GM19452 (cell line): ENCODE data around the gene ARHGAP31.
"Not testable (repeated sequence)": the region's sequence is repeated elsewhere in the genome, so short reads cannot be mapped to it uniquely, and the experiment has no call there.

Experiments
- ATAC-seq: cut with Tn5 transposase; IDR thresholded peaks from one replicate; pipeline ENCODE4 v1.9.1; 2021; ENCODE audit not compliant: unreplicated experiment

ARHGAP31 gene

DNA sequence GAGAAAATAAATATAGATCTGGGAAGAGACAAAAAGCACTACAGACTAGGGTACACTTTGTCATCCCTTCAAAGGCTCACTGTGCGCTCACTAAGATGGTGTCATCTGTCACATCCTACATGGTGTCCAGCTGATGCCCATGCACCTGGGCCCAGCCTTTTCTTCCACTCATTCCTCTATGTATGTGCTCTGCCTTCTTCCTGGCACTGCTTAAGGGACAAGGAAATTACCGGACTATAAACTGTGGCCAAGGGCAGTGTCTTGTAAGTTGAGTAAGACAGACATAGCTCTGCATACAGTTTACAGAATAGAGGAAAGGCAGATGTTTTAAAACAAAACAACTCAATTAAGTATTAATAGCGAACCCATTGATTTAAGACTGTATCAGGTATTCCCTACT is 52.9 kb downstream of the ARHGAP31 start:
- no peak for ATAC-seq

DNA sequence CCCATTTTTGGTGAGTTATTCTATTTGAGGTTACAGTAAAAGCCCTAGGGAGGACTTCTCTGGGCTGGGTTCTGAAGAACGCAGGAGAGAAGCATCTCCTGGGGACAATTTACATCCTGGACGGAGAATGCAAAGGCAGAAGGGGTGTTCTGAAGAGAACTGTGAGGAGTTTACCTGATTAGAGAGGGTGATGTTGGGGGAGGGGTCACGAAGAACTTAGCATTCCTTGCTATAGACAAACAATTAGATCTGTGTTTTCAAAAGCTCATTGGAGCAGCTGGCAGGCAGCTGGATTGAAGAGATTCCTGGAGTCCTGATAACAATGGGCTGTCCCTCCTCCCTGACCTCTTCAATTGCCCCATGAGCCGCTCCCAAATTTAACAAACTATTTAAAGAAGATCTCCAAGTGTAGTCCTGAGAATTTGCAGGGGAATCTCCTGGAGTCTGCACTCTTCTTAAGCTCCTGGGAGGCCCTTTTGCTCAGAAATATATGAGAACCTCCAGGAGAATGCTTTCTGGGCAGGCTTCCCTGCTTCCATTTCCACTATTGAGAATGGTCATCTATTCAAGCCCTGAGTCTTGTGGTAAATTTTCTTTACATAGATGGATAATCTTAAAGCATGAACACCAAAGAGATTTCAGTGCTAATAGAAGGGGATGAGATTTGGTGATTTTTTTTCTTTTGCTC is 55.3 kb downstream of the ARHGAP31 start:
- no peak for ATAC-seq

DNA sequence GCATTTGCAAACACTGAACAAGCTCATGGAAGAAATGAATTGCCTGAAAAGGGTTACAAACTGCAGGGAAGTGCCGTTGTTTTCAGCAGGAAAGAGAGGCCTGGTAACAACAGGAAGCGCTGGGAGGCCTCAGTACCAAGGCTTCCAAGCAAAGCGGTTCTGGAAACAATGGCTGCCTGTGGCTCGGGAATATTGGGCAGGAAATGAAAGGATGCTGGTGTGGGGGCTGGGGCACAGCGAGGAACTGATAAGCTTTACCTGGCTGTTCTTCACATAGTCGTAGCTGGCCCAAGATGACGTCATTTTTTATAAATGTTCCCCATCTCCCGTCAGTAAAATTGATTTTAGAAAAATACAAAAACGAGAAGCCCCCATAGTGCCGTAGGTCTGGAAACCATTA is 55.9 kb downstream of the ARHGAP31 start:
- no peak for ATAC-seq

DNA sequence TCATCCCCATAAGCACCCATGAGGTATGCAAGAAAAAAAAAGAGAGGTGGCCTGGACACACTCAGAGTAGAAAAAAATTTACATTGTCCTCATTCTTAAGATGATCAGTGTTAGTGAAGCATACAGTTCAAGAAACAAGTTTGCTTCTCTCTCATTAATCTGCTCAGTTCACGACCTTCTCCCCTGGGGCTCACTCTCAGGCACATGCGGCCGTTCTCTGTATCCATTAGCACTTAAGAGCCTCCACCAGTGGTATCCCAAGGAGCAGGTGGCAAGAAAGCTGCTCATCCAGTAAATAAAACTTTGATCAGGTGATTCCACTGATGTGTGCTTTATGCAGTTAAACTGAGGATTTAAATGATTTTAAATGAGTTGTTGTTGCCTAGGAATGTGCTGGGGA is 57.4 kb downstream of the ARHGAP31 start:
- ATAC-seq = no peak

DNA sequence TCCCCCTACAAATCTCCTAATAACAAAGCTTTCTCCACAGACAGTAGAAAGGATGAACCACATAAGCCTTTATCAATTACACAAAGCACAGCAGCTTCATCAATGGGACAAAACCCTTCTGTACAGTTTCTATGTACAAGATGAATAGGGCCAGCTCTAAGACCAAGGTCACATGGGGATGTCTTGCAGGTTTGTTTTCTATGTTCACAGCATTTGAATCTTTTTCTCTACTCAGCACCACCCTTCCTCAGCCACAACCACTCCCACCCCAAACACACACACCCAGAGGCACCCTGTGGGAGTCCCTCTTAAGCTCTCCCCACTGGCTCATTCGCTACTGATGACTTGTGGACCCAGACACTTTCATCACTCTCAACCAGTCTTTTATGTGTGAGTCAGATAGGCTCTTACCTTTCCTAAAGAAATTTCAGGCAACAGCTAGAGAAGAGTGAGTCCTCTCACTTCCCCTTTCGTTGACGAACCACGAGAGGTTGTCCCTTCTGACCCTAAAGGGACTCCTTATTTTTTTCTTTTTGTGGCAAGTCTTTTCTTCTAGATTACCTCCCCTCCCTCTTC is 57.9 kb downstream of the ARHGAP31 start:
- ATAC-seq = peak; percentile 97

DNA sequence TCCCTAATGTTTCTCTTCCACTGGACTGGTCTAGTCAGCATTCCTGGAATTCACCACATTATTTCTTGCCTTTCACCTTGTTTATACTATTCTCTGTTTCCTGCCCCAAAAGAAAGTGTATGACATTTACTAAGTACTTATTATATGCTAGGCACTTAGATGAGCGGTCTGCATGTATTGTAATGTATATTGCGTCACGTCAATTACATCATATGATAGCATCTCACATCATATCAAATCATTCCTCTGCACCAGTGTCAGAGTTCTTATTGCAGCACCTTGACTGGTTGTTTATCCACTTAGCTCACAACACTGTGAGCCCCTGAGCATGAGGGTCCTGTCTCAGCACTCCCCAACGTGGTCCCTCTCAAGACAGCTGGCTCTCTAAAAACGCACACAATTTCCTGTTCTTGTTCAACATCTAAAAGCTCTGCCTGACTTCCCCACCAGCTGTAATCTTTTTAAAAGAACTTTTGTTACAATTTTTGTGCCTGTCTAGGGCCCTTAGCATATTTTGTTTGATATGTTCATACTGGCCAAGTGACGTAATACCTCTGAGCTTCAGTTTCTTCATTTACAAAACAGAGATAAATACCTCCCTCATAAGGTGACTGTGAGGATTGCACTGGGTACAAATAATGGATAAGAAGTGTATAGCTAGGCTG is 58.8 kb downstream of the ARHGAP31 start:
- ATAC-seq = no peak

DNA sequence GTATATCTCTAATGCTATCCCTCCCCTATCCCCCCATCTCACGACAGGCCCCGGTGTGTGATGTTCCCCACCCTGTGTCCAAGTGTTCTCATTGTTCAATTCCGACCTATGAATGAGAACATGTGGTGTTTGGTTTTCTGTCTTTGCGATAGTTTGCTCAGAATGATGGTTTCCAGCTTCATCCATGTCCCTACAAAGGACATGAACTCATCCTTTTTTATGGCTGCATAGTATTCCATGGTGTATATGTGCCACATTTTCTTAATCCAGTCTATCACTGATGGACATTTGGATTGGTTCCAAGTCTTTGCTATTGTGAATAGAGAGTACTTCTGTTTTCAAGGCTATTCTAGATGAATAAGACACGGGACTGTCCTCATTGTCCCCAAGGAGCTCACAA is 61.4 kb downstream of the ARHGAP31 start:
- ATAC-seq = not testable (repeated sequence)

DNA sequence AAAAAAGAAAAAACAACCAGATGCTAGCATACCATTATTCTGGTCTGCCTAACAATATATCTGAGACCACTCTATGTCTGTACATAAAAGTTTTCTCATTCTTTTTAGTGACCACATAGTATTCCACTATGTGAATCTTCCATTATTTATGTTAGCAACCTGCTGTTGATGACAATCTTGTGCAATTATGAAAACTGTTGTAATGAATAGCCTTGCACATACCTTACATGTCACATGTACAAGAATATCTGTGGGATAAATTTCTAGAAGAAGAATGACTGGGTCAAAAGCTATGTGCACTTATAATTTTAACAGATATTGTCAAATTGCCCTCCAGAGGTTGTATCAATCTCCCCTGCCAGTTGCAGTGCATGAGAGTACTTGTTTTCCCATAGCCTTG is 62.5 kb downstream of the ARHGAP31 start:
- ATAC-seq = no peak

DNA sequence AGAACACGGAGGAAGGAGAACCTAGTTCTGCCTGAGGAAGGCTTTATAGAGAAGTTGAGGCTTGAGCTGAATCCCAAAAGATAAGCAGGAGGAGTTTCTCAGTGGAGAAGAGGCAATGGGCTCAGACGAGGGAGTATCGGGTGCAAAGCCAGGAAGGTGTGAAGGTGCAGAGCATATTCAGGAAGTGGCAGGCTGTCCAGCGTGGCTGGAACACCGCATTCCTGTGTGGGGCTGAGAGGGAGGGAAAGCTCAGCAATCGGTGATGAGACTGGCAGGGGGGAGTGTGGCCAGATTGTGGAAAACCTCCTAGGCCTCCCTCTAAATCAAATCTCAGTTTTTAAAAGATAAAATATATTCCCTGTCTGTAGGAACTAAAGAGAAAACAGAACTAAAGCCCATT is 63.0 kb downstream of the ARHGAP31 start:
- ATAC-seq = no peak

DNA sequence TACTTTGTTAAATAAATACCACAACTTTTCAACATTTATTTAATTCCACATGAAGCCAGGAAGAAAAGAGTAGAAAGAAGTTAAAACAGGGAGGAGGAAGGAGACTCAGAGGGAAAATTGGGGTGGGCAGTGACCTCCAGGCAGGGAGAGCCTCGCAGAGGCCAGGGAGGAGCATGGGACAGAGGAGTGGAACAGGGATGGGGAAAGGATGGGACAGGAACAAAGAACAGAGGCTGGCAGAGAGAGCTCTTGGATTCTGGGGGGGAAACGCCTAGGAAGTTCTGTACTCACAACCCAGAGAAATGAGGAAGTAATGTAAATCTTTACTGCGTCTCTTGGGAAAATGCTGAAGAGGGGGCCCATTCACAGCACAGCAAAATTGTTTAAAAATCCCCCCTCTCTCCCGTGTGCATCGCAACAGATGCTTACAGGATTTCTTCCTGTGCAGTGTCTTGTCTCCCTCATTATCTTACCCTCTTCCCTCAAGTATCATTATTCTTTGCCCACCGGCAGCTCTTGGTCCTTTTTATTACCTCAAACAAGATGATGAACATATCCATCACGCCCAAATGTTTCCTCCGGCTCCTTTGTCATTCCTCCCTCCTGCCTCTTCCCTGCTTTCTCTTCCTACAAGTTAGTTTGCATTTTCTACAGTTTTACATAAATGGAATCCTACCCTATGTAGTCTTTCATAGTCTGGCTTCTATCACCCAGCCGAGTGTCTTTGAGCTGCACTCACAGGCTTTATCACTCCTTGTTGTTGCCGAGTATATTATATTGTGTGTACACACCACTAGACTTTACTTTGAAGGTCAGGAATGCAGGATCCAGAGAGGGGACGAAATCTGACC is 65.5 kb downstream of the ARHGAP31 start:
- ATAC-seq = no peak

DNA sequence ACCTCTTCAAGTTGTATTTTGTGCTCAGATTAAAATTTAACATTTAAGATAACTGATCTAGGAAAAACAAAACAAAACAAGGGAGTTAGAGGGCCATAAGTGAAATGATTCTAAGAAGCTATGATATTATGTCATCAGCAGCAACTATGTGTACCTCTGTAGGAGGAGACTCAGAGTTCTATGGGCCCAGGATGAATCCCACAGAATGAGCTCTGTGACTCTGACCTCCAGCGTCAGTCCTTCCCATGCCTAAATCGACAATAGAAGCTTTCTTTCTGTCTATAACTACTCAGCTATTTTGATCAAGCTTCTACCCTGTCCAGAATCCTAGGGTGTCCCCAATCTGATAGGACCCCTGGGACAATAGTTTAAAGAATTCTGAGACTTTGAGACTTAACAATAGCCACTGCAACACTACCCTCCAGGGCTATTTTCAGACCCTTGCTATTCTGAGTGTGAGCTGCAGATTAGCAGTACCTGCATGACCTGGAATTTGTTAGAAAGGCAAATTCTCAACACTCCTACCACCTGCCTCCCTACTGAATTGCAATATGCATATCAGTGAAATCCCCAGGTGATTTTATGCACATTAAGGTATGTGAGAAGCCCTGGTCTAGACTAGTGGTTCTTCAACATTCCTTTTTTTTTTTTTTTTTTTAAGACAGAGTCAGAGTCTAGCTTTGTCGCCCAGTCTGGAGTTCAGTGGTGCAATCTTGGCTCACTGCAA is 66.7 kb downstream of the ARHGAP31 start:
- no peak for ATAC-seq

DNA sequence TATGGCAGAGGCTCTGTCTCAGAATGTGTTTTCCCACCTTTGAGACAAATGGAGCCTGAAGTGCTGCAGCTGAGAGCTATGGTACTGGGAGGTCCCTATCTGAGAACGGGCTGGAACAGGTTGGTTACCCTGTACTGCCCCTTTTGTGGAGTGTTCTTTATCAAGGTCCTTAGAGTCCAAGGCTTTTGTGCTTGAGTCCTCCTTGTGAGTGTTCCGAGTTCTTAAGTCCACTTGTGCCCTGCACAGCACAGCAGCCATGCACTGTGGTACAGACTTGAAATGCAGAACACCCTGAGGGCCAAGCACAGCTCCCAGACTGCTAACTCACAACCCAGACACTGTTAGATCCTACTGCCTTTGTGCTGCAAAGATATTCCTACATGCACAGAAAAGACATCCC is 67.8 kb downstream of the ARHGAP31 start:
- no peak for ATAC-seq

DNA sequence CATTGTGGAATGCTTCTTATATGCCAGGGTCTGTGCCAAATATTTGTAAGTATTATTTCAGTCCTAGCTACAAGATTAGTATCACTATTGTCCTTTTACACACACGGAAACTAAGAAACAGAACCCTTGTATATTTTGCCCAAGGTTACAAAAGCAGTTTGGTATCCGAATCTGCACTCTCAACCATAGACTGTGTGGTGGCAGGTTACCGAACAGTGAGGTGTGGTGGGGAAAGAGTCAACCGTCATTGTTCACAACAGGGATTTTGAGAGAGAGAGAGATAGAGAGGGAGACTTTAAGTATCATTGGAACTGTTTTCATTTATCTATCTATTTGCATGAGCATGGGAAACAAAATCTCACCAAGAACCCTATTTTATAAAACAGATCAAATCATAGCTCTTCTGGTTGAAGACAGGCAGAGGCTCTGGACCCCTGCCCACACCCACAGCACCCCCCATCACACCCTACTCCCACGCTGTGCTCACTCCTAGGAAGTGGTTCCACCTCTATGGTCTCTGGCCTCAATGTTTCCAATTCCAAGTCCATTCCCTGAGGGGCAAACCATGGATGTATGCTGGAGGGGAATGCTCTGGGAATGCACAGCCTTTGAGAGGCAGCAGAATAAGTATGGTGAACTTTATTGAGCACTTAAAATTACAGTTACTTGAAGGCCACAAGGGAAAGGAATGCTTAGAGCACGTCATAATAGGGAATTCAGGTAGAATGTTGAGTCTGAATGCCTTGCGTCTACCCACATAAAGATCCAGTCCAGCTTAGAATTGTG is 69.0 kb downstream of the ARHGAP31 start:
- no peak for ATAC-seq

DNA sequence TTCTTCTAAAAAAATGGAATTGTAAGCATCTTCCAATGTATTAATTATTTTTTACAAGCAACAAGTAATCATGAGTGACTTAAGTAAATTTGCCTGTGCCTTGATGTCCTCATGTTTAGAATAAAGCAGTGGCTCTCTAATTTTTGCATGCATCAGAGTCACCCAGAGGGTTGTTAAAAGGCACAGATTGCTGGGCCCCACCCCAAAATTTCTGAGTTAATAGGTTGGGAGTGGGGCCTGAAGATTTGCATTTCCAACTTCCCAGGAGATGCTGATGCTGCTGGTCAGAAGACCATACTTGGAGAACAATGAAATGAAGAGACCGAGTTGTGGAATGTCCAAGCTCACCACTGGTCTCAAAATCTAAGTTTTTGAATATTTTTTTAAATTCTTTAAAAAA is 70.2 kb downstream of the ARHGAP31 start:
- ATAC-seq = no peak

DNA sequence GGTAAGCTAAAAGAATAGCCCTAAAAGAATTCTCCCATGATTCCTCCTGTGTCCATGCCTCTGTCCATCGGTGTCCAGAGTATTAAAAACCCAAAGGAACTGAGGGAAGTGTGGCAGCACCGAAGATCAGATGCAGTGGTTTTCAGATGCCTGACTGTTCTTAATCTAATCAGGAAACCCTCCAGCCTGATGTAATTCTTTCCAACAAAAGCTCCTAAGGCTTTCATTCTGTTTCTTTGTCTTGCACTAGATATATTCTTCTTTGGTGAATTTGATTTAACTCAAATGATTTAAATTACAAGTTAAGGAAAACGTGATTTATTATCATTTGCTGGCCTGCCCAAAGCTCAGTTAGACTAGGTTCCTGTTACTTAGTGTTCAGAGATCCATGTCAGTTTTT is 71.2 kb downstream of the ARHGAP31 start:
- ATAC-seq = no peak

DNA sequence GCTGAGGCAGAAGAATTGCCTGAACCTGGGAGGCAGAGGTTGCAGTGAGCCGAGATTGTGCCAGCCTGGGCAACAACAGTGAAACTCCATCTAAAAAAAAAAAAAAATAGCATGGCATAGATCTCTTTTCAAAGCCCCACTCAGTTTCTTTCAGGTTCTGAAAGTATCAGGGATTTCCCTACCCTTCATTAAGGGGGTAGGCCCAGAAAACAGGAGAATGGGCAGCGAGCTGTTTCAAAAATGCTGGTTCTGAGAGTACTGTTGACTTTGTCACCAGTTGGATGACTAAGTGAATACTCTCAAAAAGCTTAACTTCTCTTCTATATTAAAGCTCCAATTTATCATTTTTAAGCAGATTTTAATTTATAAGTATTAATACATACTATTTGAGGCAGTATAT is 72.8 kb downstream of the ARHGAP31 start:
- no peak for ATAC-seq

DNA sequence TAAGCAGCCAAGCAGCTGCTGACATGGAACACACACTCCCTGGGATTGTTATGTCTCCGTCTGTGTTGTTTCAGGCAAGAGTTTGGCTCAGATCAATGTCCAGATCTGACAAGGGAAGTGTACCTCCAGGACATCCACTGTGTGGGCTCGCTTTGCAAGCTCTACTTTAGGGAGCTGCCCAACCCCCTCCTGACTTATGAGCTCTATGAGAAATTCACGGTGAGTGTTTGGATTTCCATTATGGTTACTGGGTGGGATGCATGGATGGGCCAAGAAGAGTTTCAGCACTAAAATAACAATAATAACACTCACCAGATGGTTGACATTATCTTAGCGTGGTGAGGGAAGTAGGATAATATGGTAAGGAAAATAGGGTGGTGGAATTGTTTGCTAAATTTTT is 74.1 kb downstream of the ARHGAP31 start:
- ATAC-seq = no peak

DNA sequence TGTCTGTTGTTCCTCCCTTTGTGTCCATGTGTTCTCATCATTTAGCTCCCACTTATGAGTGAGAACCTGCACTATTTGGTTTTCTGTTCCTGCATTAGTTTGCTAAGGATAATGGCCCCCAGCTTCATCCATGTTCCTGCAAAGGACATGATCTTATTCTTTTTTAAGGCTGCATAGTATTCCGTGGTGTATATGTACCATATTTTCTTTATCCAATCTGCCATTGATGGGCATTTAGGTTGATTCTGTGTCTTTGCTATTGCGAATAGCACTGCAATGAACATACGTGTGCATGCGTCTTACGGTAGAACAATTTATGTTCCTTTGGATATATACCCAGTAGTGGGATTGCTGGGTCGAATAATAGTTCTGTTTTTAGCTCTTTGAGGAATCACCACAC is 77.6 kb downstream of the ARHGAP31 start:
- not testable (repeated sequence) for ATAC-seq

DNA sequence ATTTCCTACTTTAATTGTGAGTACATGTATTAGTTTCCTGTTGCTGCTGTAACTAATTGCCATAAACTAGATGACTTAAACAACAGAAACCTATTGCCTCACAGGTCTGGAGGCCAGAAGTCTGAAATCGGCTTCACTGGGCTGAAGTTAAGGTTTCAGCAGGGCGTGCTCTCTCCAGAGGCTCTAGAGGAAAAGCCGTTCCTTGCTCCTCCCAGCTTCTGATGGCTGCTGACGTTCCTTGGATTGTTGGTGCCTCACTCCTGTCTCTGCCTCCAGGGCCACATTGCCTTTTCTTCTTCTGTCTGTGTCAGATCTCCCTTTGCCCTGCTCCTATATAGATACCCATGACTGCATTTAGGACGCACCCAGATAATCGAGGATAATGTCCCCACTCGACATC is 80.9 kb downstream of the ARHGAP31 start:
- ATAC-seq = no peak

DNA sequence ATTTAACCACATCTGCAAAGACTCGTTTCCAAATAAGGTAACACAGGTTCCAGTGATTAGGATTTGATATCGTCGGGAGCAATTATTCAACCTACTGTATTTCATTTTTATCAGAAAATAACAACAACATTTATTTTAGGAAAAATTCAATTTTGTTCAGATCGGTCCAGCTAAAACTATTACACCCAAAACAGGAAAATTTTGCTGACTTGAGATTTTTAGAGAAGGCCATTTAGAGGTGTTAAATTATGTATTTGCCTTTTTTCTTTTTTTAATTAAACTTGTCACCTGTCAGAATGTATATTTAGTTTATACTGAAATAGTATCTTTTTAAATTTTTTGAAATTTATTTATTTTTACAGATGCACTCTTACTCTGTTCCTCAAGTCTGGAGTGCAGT is 81.3 kb downstream of the ARHGAP31 start:
- ATAC-seq = no peak
